ENCODE measurements around the gene BCAS1.

Gene BCAS1

GRCh38 chr20:53970232-53970631, 100.2 kb downstream of the BCAS1 start:
- H3K9me3 ChIP-seq (ENCODE audit: control insufficient read depth, low read length), result no peaks in the 10 kb centered on the region
- H3K9ac ChIP-seq, result no peak overlapping the region
- H3K4me3 ChIP-seq (ENCODE audit: low read depth, low read length), result no peak overlapping the region
- no peak overlapping the region for H3K27ac ChIP-seq
- no peaks in the 10 kb centered on the region for H3K79me2 ChIP-seq
- no peaks in the 10 kb centered on the region for H3K4me1 ChIP-seq
- no peaks in the 10 kb centered on the region for H3K27me3 ChIP-seq (ENCODE audit: control insufficient read depth, insufficient read depth, low read length)
- H3K36me3 ChIP-seq (ENCODE audit: control insufficient read depth, insufficient read depth, low read length), result no peaks in the 10 kb centered on the region
- TF ChIP-seq, protein P1, sequence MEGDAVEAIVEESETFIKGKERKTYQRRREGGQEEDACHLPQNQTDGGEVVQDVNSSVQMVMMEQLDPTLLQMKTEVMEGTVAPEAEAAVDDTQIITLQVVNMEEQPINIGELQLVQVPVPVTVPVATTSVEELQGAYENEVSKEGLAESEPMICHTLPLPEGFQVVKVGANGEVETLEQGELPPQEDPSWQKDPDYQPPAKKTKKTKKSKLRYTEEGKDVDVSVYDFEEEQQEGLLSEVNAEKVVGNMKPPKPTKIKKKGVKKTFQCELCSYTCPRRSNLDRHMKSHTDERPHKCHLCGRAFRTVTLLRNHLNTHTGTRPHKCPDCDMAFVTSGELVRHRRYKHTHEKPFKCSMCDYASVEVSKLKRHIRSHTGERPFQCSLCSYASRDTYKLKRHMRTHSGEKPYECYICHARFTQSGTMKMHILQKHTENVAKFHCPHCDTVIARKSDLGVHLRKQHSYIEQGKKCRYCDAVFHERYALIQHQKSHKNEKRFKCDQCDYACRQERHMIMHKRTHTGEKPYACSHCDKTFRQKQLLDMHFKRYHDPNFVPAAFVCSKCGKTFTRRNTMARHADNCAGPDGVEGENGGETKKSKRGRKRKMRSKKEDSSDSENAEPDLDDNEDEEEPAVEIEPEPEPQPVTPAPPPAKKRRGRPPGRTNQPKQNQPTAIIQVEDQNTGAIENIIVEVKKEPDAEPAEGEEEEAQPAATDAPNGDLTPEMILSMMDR (IDR thresholded peaks at IDR 0.05), result no peak
- H2AFZ ChIP-seq, result no peak overlapping the region
- H3K4me2 ChIP-seq (ENCODE audit: low read length), result no peak overlapping the region

DNA sequence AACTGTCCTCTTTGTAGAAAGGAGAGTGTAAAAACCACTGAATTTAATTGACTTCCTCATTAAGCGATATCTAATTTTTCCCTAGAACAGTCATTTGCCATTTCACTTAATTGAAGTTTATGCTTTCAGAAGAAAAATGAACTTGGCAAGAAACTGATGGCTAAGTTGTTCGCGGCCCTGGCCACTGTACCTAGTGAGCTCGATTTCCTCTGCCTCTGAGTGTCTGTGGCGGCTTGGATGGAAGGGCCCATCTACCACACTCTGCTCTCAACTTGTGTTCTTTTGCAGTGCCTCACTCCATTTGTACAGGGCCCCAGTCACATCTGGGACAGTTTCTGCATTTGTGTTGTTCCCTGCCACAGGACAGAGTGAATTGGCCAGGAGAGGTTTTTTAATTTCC, 102.9 kb downstream of the BCAS1 start:
- Histone ChIP-seq H3K9me3 (ENCODE audit: control insufficient read depth, low read length) (no peaks in the 10 kb centered on the region), H3K4me3 (ENCODE audit: low read depth, low read length) (no peak overlapping the region), H3K36me3 (ENCODE audit: control insufficient read depth, insufficient read depth, low read length) (no peaks in the 10 kb centered on the region), H3K9ac (no peak overlapping the region), H3K79me2 (no peaks in the 10 kb centered on the region), H2AFZ (no peak overlapping the region), H3K27me3 (ENCODE audit: control insufficient read depth, insufficient read depth, low read length) (no peaks in the 10 kb centered on the region), H3K27ac (no peak overlapping the region), H3K4me1 (no peaks in the 10 kb centered on the region), H3K4me2 (ENCODE audit: low read length) (no peak overlapping the region)
- TF ChIP-seq, protein P1 (IDR thresholded peaks at IDR 0.05), result no peak

DNA sequence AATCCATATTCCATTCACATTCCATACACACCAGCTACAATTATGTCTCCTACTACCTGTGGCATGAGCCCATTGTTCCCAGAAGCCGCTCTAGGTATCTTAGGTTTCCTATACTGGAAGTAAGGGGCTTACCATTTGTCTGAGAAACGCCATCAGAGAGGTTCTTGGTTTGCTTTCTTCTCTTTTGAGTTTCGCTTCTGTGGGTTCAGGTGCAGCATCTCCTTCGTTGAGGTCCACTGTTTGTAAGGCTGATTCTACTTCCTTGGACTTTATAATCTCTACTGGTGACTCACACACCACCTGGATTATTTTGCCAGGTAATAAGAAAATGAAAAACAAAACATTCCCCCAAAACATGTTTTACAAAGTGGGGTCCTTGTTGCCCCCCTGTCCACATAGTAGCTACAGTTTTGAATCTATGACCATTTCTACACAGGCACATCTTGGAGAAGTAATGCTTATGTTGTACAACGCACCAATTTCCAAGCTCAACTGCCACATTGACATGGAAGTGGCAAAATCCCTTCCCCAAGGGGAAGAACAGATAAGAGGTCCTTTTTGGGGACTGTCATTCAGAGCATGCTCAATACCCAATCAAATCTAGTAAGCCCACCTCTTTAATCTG, 103.5 kb downstream of the BCAS1 start:
- H3K79me2 ChIP-seq, result no peaks in the 10 kb centered on the region
- no peak overlapping the region for H2AFZ ChIP-seq
- H3K4me2 ChIP-seq (ENCODE audit: low read length), result no peak overlapping the region
- H3K9ac ChIP-seq, result no peak overlapping the region
- H3K4me3 ChIP-seq (ENCODE audit: low read depth, low read length), result no peak overlapping the region
- no peaks in the 10 kb centered on the region for H3K9me3 ChIP-seq (ENCODE audit: control insufficient read depth, low read length)
- no peaks in the 10 kb centered on the region for H3K4me1 ChIP-seq
- TF ChIP-seq, protein P1 (IDR thresholded peaks at IDR 0.05), result no peak
- H3K27ac ChIP-seq, result no peak overlapping the region
- H3K27me3 ChIP-seq (ENCODE audit: control insufficient read depth, insufficient read depth, low read length), result no peaks in the 10 kb centered on the region
- H3K36me3 ChIP-seq (ENCODE audit: control insufficient read depth, insufficient read depth, low read length), result no peaks in the 10 kb centered on the region

- no peak overlapping the region for H3K4me2 ChIP-seq (ENCODE audit: low read length)
- H3K79me2 ChIP-seq, result no peaks in the 10 kb centered on the region
- H3K36me3 ChIP-seq (ENCODE audit: control insufficient read depth, insufficient read depth, low read length), result no peaks in the 10 kb centered on the region
- no peak overlapping the region for H3K9ac ChIP-seq
- no peaks in the 10 kb centered on the region for H3K27me3 ChIP-seq (ENCODE audit: control insufficient read depth, insufficient read depth, low read length)
- H3K27ac ChIP-seq, result no peak overlapping the region
- TF ChIP-seq, protein P1 (IDR thresholded peaks at IDR 0.05), result no peak
- H2AFZ ChIP-seq, result no peak overlapping the region
- no peaks in the 10 kb centered on the region for H3K4me1 ChIP-seq
- no peak overlapping the region for H3K4me3 ChIP-seq (ENCODE audit: low read depth, low read length)
- H3K9me3 ChIP-seq (ENCODE audit: control insufficient read depth, low read length), result no peaks in the 10 kb centered on the region
Measured at GRCh38 chr20:53964501-53965253, 105.7 kb downstream of the BCAS1 start.

Measured in parathyroid adenoma (tissue), 2 donors.